ENCODE measurements around the gene RRP36.

RRP36 gene, protein sequence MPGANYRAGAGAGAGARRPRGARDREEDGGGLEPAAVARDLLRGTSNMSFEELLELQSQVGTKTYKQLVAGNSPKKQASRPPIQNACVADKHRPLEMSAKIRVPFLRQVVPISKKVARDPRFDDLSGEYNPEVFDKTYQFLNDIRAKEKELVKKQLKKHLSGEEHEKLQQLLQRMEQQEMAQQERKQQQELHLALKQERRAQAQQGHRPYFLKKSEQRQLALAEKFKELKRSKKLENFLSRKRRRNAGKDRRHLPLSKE

DNA sequence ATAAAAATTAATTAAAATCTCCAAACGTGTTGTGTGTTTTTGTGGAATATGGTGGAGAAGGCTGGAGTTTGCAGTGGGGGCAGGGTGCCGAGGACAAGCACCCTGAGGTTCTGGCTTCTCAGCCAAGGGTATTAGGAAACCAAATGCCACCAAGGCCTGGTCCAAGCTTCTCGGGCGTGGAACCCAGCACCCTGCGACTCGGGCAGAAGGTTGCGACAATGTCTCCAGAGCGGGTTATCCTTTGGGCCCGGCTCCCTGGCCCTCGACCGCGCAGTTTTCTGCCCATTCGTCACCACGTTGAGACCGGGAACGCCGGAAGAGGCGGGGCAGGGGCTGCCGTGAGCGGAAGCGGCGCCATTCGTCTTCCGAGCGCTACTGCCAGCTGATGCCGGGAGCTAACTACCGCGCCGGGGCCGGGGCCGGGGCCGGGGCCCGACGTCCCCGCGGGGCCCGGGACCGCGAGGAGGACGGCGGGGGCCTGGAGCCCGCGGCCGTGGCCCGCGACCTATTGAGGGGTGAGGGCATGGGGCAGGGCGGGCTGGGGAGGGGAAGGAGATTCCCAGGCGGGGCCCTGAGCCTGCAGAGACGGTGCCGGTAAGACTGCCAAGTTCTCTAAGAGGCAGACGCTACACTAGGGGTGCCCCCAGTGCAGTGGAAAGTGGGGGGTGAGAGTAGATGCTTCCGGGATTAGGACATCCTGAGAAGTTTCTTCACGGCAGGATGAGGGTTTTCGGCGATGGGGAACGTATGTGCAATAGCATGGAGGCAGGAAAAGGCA is at the start of gene RRP36:
Gene RRP36, plus strand, starts transcription at position 354 of the 778 bp plus-strand sequence. Its CDS starts 32 bp downstream, at position 386.
- H3K9me3 ChIP-seq (ENCODE audit: control insufficient read depth, insufficient read depth, low read length), result no peaks in the 10 kb centered on the region
- no peak for TF ChIP-seq EZH2phosphoT487 (IDR thresholded peaks at IDR 0.05; ENCODE audit: borderline replicate concordance, low read length)
- TF ChIP-seq, protein P1, sequence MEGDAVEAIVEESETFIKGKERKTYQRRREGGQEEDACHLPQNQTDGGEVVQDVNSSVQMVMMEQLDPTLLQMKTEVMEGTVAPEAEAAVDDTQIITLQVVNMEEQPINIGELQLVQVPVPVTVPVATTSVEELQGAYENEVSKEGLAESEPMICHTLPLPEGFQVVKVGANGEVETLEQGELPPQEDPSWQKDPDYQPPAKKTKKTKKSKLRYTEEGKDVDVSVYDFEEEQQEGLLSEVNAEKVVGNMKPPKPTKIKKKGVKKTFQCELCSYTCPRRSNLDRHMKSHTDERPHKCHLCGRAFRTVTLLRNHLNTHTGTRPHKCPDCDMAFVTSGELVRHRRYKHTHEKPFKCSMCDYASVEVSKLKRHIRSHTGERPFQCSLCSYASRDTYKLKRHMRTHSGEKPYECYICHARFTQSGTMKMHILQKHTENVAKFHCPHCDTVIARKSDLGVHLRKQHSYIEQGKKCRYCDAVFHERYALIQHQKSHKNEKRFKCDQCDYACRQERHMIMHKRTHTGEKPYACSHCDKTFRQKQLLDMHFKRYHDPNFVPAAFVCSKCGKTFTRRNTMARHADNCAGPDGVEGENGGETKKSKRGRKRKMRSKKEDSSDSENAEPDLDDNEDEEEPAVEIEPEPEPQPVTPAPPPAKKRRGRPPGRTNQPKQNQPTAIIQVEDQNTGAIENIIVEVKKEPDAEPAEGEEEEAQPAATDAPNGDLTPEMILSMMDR (IDR thresholded peaks at IDR 0.05; ENCODE audit: low read depth, low read length, poor library complexity, severe bottlenecking), result no peak
- H3F3A ChIP-seq (ENCODE audit: control insufficient read depth, insufficient read depth), result peaks cover 14% of the 10 kb centered on the region
- H3K27ac ChIP-seq (ENCODE audit: low read depth, low read length), result peak within 1 kb of the TSS; percentile 74
- no peaks in the 10 kb centered on the region for H4K20me1 ChIP-seq (ENCODE audit: control insufficient read depth, insufficient read depth, low read depth, low read length)
- peaks cover 17% of the 10 kb centered on the region for H3K4me1 ChIP-seq (ENCODE audit: control insufficient read depth, low read length)
- H3K4me2 ChIP-seq (ENCODE audit: low read length), result peak within 1 kb of the TSS; percentile 74
- peaks cover 65% of the 10 kb centered on the region for H3K36me3 ChIP-seq (ENCODE audit: control insufficient read depth, low read length)
- H3K9me2 ChIP-seq (replicated peaks; ENCODE audit: control insufficient read depth, low read length), result no peaks in the 10 kb centered on the region
- no peaks in the 10 kb centered on the region for H3K27me3 ChIP-seq (ENCODE audit: control insufficient read depth, low read length)
- peaks cover 40% of the 10 kb centered on the region for H3K79me2 ChIP-seq (ENCODE audit: control insufficient read depth, low read length)
- peak within 1 kb of the TSS; percentile 85 for H3K4me3 ChIP-seq (ENCODE audit: low read length)

DNA sequence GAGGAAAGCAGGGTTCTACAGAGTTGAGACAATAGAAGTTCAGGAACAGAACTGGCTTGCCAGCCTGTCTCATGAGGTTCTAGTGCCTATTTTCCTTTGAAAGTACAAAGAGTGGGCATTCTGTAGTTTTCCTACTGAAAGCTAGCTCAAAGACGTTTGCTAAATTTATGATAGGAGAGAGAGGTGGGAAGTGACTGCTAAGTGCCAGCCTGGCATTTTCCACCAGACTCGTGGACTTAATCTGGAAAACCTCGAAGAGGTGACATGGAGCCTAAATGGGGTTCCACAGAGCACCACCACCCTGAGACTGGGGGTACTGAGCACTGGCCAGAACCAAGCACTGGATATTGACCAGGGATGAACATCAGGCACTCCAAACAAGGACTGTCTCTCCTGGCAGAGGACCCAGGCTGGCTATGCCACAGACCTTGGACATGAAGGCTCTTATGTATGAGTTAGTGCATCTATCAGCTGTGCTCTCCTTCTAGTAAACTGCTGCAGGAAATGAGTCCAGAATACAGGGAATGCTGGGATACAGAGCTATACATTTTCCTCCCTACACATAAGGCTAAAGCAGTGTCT is 49.6 kb upstream of the RRP36 start:
- H3F3A ChIP-seq (ENCODE audit: control insufficient read depth, insufficient read depth), result 0 out of 2 replicates have a peak, but pooled peaks cover 5% of the 10 kb centered on the region
- H3K4me2 ChIP-seq (ENCODE audit: low read length), result no peak overlapping the region
- no peaks in the 10 kb centered on the region for H3K9me2 ChIP-seq (replicated peaks; ENCODE audit: control insufficient read depth, low read length)
- H3K27ac ChIP-seq (ENCODE audit: low read depth, low read length), result no peak overlapping the region
- no peaks in the 10 kb centered on the region for H3K27me3 ChIP-seq (ENCODE audit: control insufficient read depth, low read length)
- H3K79me2 ChIP-seq (ENCODE audit: control insufficient read depth, low read length), result peaks cover 30% of the 10 kb centered on the region
- TF ChIP-seq, protein P1 (IDR thresholded peaks at IDR 0.05; ENCODE audit: low read depth, low read length, poor library complexity, severe bottlenecking), result no peak
- no peak for TF ChIP-seq EZH2phosphoT487 (IDR thresholded peaks at IDR 0.05; ENCODE audit: borderline replicate concordance, low read length)
- peaks cover 6% of the 10 kb centered on the region; the same call in 1 of the 2 replicates for H4K20me1 ChIP-seq (ENCODE audit: control insufficient read depth, insufficient read depth, low read depth, low read length)
- H3K4me1 ChIP-seq (ENCODE audit: control insufficient read depth, low read length), result peaks cover 7% of the 10 kb centered on the region
- no peak overlapping the region for H3K4me3 ChIP-seq (ENCODE audit: low read length)
- H3K36me3 ChIP-seq (ENCODE audit: control insufficient read depth, low read length), result peaks cover 51% of the 10 kb centered on the region
- no peaks in the 10 kb centered on the region for H3K9me3 ChIP-seq (ENCODE audit: control insufficient read depth, insufficient read depth, low read length)

DNA sequence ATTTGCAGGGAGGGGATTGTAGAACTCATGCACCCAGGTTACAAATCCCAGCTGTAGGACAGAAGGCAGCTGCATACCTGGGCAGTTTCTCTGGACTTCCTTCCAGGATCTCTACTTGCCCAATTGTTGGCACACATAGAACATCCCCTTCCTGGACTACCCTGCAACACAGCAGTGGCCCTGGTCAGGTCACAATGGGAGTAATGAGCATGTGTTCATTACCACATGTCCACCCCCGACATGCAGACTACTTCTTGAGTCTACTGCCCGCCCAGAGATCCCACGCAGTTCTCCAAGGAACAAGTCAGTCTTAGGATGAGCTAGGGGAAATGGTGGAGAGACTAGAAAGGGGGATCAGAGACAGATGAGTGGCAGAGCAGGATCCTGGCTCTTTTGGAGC is 47.5 kb upstream of the RRP36 start:
- H3K27me3 ChIP-seq (ENCODE audit: control insufficient read depth, low read length), result no peaks in the 10 kb centered on the region
- H3K36me3 ChIP-seq (ENCODE audit: control insufficient read depth, low read length), result peaks cover 56% of the 10 kb centered on the region
- H3K79me2 ChIP-seq (ENCODE audit: control insufficient read depth, low read length), result peaks cover 51% of the 10 kb centered on the region
- no peak overlapping the region for H3K4me3 ChIP-seq (ENCODE audit: low read length)
- H4K20me1 ChIP-seq (ENCODE audit: control insufficient read depth, insufficient read depth, low read depth, low read length), result peaks cover 6% of the 10 kb centered on the region; the same call in 1 of the 2 replicates
- H3K27ac ChIP-seq (ENCODE audit: low read depth, low read length), result no peak overlapping the region
- TF ChIP-seq, protein P1 (IDR thresholded peaks at IDR 0.05; ENCODE audit: low read depth, low read length, poor library complexity, severe bottlenecking), result no peak
- no peak for TF ChIP-seq EZH2phosphoT487 (IDR thresholded peaks at IDR 0.05; ENCODE audit: borderline replicate concordance, low read length)
- H3K4me1 ChIP-seq (ENCODE audit: control insufficient read depth, low read length), result peaks cover 20% of the 10 kb centered on the region
- no peak overlapping the region for H3K4me2 ChIP-seq (ENCODE audit: low read length)
- no peaks in the 10 kb centered on the region for H3K9me2 ChIP-seq (replicated peaks; ENCODE audit: control insufficient read depth, low read length)
- H3F3A ChIP-seq (ENCODE audit: control insufficient read depth, insufficient read depth), result 0 out of 2 replicates have a peak, but pooled peaks cover 5% of the 10 kb centered on the region
- no peaks in the 10 kb centered on the region for H3K9me3 ChIP-seq (ENCODE audit: control insufficient read depth, insufficient read depth, low read length)

Measured in DOHH2 (cell line).